A673 (cell line): ENCODE results near the gene C5orf58. TPM values are rescaled to one million over a fixed set of nuclear protein-coding genes. Genes with fewer than 3 reads are reported as not detected.

Source experiments
- BruUV-seq: library from RNA; stranded (reverse); fragments of 400-500 nt; replicated peaks from 2 replicates; lab custom pipeline; 2021; lab: Mats Ljungman, UMichigan
- CTCF ChIA-PET: fragments of 300-600 bp; sonication (Branson Sonifier 250); formaldehyde crosslinking; loops from one replicate; lab custom pipeline; 2022; ENCODE audit warnings: antibody characterized with exemption; lab: Charles Lee
- POLR2A ChIA-PET: fragments of 300-600 bp; sonication (Branson Sonifier 250); formaldehyde crosslinking; loops from one replicate; lab custom pipeline; 2022; ENCODE audit warnings: antibody characterized with exemption; ENCODE audit not compliant: low non-redundant PET; lab: Charles Lee
- DNase-seq: peaks from one replicate; pipeline ENCODE4 v3.0.0-alpha.2; 2015; ENCODE audit warnings: low spot score
- H3K27ac ChIP-seq: fragments of 200-600 bp; sonication (generic); 2 replicates; pipeline ENCODE4 v1.5.1; 2016; ENCODE audit warnings: mixed run types, low read depth, mild to moderate bottlenecking, mixed read lengths, antibody characterized with exemption, low read length; ENCODE audit not compliant: poor library complexity, severe bottlenecking
- H3K27me3 ChIP-seq: fragments of 200-600 bp; sonication (generic); replicated peaks from 2 replicates; pipeline ENCODE4 v1.6.1; 2017; ENCODE audit warnings: mixed run types, low read depth, mild to moderate bottlenecking, mixed read lengths, antibody characterized with exemption, low read length; ENCODE audit not compliant: insufficient read depth, poor library complexity
- H3K36me3 ChIP-seq: fragments of 200-600 bp; sonication (generic); 2 replicates; pipeline ENCODE4 v1.6.1; 2016; ENCODE audit warnings: mixed run types, mild to moderate bottlenecking, mixed read lengths, antibody characterized with exemption, low read length; ENCODE audit not compliant: insufficient read depth, poor library complexity, severe bottlenecking
- H3K4me1 ChIP-seq: fragments of 200-600 bp; sonication (generic); 2 replicates; pipeline ENCODE4 v1.6.1; 2017; ENCODE audit warnings: mixed run types, mild to moderate bottlenecking, mixed read lengths, antibody characterized with exemption, low read length; ENCODE audit not compliant: insufficient read depth, poor library complexity, severe bottlenecking
- H3K4me3 ChIP-seq: fragments of 200-600 bp; sonication (generic); 2 replicates; pipeline ENCODE4 v1.5.1; 2016; ENCODE audit warnings: low read depth, mixed run types, mild to moderate bottlenecking, mixed read lengths, low read length; ENCODE audit not compliant: poor library complexity, severe bottlenecking
- H3K9me3 ChIP-seq: fragments of 200-600 bp; sonication (generic); 2 replicates; pipeline ENCODE4 v1.6.1; 2016; ENCODE audit warnings: mixed run types, low read depth, mild to moderate bottlenecking, mixed read lengths, antibody characterized with exemption, low read length; ENCODE audit not compliant: poor library complexity, severe bottlenecking
- CTCF ChIP-seq: fragments of 300-800, 200-600 bp; sonication (generic); conservative IDR thresholded peaks from 2 replicates; pipeline ENCODE4 v1.5.1; 2017; ENCODE audit warnings: low read depth, mild to moderate bottlenecking, antibody characterized with exemption, low read length, moderate library complexity, mixed read lengths
- EZH2 ChIP-seq: fragments of 200-600 bp; sonication (generic); IDR thresholded peaks from 2 replicates; pipeline ENCODE4 v1.6.1; 2017; ENCODE audit warnings: borderline replicate concordance, low read depth, mild to moderate bottlenecking, mixed read lengths, antibody characterized with exemption, low read length; ENCODE audit not compliant: poor library complexity, severe bottlenecking
- intact Hi-C: fragments of 100-400 bp; cut with micrococcal nuclease; formaldehyde crosslinking; loops from one replicate; pipeline ENCODE4 v1.10.0; 2022; ENCODE audit not compliant: unreplicated experiment
- total RNA-seq: library from RNA; stranded (reverse); gene quantifications from 2 replicates; pipeline ENCODE4 v1.2.3, GENCODE V29; 2021

Gene C5orf58
- total RNA-seq, 1 experiment from 2014 or later = not detected

GRCh38 chr5:170280011-170280493 lies 47.3 kb downstream of the C5orf58 start:
- DNase-seq = no peak
- BruUV-seq = no TSS peak
- intact Hi-C loops = no loop called here
- TF ChIP-seq EZH2 (no peak), CTCF (no peak)
- no peaks in the 10 kb centered on the region for H3K4me1 ChIP-seq
- no peak overlapping the region for H3K27ac ChIP-seq
- H3K27me3 ChIP-seq = no peaks in the 10 kb centered on the region
- CTCF ChIA-PET = no interaction called here
- H3K9me3 ChIP-seq = no peaks in the 10 kb centered on the region
- POLR2A ChIA-PET = no interaction called here
- H3K4me3 ChIP-seq = no peak overlapping the region
- H3K36me3 ChIP-seq = no peaks in the 10 kb centered on the region

DNA sequence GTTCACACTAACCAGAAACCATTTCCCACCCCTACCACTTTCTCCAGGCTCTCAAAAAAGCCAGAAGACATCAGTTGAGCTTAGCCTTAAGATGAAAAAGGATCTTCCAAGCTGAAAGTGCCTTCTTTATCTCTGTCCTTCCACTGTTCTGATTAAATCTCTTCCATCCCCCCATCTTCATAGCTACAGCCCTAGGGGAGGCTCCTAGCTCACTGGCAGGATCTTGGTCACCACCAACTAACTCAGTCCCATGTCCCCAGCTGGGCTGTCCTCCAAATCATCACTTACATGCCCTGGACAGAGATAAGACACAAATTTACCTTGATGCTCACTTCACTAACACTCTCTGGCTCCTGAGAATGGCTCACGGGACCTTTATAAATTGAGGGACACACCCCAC lies 50.5 kb downstream of the C5orf58 start:
- H3K9me3 ChIP-seq = no peaks in the 10 kb centered on the region
- CTCF ChIA-PET = no interaction called here
- POLR2A ChIA-PET = no interaction called here
- intact Hi-C loops = no loop called here
- no TSS peak for BruUV-seq
- TF ChIP-seq EZH2 (no peak), CTCF (no peak)
- H3K27ac ChIP-seq = no peak overlapping the region
- no peaks in the 10 kb centered on the region for H3K4me1 ChIP-seq
- H3K27me3 ChIP-seq = no peaks in the 10 kb centered on the region
- no peak overlapping the region for H3K4me3 ChIP-seq
- no peaks in the 10 kb centered on the region for H3K36me3 ChIP-seq
- no peak for DNase-seq

GRCh38 chr5:170284231-170284630 lies 51.4 kb downstream of the C5orf58 start:
- Histone ChIP-seq H3K27me3 (no peaks in the 10 kb centered on the region), H3K36me3 (no peaks in the 10 kb centered on the region), H3K4me3 (no peak overlapping the region), H3K4me1 (no peaks in the 10 kb centered on the region), H3K27ac (no peak overlapping the region), H3K9me3 (no peaks in the 10 kb centered on the region)
- POLR2A ChIA-PET = no interaction called here
- CTCF ChIA-PET = no interaction called here
- intact Hi-C loops = no loop called here
- DNase-seq = no peak
- no TSS peak for BruUV-seq
- TF ChIP-seq CTCF (no peak), EZH2 (no peak)
